Measurements from ENCODE around the gene A1BG. TPM values are rescaled to one million over a fixed set of nuclear protein-coding genes. Genes with fewer than 3 reads are reported as not detected.

Gene A1BG
- total RNA-seq, 1 experiment from 2014 or later, result 1.2 TPM

DNA sequence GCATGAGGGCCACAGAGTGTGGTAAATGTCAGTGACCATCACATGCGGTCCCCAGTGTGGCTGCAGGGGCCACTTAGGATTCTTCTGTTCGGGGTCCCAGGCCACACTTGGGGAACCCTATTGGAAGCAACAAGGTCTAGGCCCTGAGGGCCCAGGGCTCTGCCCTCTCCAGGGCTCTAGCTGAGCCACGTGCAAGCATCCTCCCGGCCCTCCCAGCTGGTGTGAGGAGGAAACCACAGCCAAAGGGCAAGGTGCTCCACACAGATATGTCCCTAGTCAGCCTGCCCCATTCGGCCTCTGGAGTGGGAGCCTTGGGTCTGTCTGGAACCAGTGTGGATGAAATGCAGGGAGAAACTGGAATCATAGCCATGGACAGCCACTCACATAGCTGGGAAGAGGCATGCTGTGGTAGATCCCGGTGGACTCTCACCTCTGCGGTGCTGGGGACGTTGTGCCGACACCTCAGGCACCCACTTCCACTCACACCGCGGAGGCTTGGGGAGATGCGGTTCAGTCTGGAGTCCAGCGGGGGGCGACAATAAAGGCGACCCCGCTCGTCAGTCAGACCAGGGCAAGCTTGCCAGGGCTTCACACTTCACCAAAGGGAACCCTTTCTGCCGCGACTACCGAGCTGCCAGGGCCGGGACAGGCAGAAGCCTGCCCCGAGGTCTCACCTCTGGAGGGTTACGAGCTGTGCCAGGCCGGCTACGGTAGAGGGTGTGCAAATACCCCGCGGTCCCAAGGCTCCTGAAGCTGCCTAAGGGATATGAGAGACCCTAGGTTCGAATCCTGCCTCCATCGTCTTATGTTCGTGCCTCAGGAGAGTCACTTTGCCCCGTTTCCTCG, 13.5 kb upstream of the A1BG start:
- Histone ChIP-seq H3K4me2 (ENCODE audit: low read length) (no peak overlapping the region), H3K9me3 (ENCODE audit: control insufficient read depth in 1 of 2, insufficient read depth in 1 of 2, low read depth in 1 of 2, low read length in 2 of 2) (no peaks in the 10 kb centered on the region), H3K36me3 (ENCODE audit: control insufficient read depth in 1 of 2, insufficient read depth in 2 of 2, low read length in 2 of 2) (no peaks in the 10 kb centered on the region), H3K79me2 (ENCODE audit: insufficient read depth, low read length) (no peaks in the 10 kb centered on the region), H3K27ac (ENCODE audit: low read depth, low read length) (no peak overlapping the region), H3K9ac (ENCODE audit: low read length) (no peak overlapping the region), H2AFZ (ENCODE audit: low read depth, low read length, poor library complexity, severe bottlenecking) (no peak overlapping the region), H4K20me1 (ENCODE audit: insufficient read depth) (no peaks in the 10 kb centered on the region), H3K4me1 (ENCODE audit: control insufficient read depth in 1 of 2, insufficient read depth in 2 of 2, low read length in 2 of 2) (peaks cover 0 to 10% of the 10 kb centered on the region in 2 experiments; a peak in 2 of 4 replicates), H3K27me3 (ENCODE audit: insufficient read depth, low read length) (no peaks in the 10 kb centered on the region), H3K9me2 (ENCODE audit: insufficient read depth) (no peaks in the 10 kb centered on the region), H3K4me3 (replicated peaks in 1 of 2; ENCODE audit: low read depth in 1 of 2, low read length in 2 of 2) (no peak overlapping the region)
- intact Hi-C loops (cut with micrococcal nuclease), result no loop called here
- TF ChIP-seq TCF7L2 (IDR thresholded peaks at IDR 0.05; ENCODE audit: borderline replicate concordance, extremely low read depth, insufficient read depth, insufficient read length), result no peak
- TF ChIP-seq EZH2 (IDR thresholded peaks at IDR 0.05), result no peak
- TF ChIP-seq FOSL1 (IDR thresholded peaks at IDR 0.05; ENCODE audit: low read depth), result no peak
- no peak for TF ChIP-seq ATF3 (IDR thresholded peaks at IDR 0.05)
- no peak for TF ChIP-seq RAD21 (IDR thresholded peaks at IDR 0.05; ENCODE audit: low read depth)
- no peak for TF ChIP-seq POLR2AphosphoS5 (IDR thresholded peaks at IDR 0.05; ENCODE audit: low read depth, low read length)
- TF ChIP-seq ZBTB33 (IDR thresholded peaks at IDR 0.05; ENCODE audit: extremely low read depth, insufficient replicate concordance, low read length), result no peak
- no peak for TF ChIP-seq EZH2phosphoT487 (IDR thresholded peaks at IDR 0.05; ENCODE audit: borderline replicate concordance)
- no peak for TF ChIP-seq CBX3 (IDR thresholded peaks at IDR 0.05; ENCODE audit: low read depth)
- TF ChIP-seq, protein P1, sequence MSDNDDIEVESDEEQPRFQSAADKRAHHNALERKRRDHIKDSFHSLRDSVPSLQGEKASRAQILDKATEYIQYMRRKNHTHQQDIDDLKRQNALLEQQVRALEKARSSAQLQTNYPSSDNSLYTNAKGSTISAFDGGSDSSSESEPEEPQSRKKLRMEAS (IDR thresholded peaks at IDR 0.05), result no peak
- TF ChIP-seq SRF (IDR thresholded peaks at IDR 0.05; ENCODE audit: low read depth), result no peak
- no peak for TF ChIP-seq ZFX (IDR thresholded peaks at IDR 0.05)
- no peak for TF ChIP-seq YY1 (IDR thresholded peaks at IDR 0.05; ENCODE audit: extremely low read depth, insufficient replicate concordance, low read depth, low read length)
- no peak for TF ChIP-seq JUND (IDR thresholded peaks at IDR 0.05)
- no peak for TF ChIP-seq SIN3A (IDR thresholded peaks at IDR 0.05; ENCODE audit: low read depth)
- ChIA-PET RAD21 (ENCODE audit: low non-redundant PET in 1 of 2, low total read pairs in 2 of 2, uncharacterized antibody in 2 of 2, unreplicated experiment in 2 of 2) (no interaction called here), POLR2A (no interaction called here), CTCF (no interaction called here)
- no peak for ATAC-seq
- BruUV-seq (replicated peaks), result no TSS peak
- no peak for DNase-seq (ENCODE audit: low read depth, low spot score)
